ENCODE results near the gene VSX1.

The VSX1 gene

DNA sequence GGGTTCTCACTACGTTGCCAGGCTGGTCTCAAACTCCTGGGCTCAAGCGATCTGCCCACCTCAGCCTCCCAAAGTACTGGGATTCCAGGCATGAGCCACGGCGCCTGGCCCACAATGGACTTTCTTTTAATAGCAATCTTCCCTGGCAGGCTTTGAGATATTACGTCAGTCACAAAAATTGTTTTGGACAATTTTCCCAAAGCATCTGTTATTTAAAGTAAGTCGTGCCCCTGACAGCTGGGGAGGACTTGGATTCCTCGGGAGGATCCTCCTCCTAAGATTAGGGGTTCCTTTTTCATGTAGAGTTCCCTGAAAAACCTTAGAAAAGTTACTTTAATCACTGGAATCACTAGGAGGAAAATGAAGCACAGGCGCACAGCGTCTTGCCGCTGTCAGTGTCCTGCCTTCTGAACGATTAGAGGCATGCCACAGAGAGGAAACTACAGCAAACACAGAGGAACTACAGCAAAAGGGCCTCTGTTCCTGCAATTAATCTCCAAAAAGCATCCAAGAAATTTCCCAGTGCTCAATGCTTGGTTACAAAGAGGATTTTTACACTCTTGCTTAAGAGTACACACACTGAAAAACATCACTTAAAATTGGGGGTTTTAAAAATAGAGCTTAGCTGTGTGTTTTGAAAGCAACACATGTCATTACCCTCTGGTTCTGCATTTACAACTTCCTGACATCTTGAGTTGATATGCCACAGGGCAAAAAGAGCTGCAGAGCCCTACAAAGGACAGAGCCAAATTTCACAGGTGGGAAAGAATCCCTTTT is 28.5 kb downstream of the VSX1 start:
- Histone ChIP-seq H3K36me3 (ENCODE audit: control insufficient read depth, insufficient read depth, low read length) (no peaks in the 10 kb centered on the region), H3K4me1 (ENCODE audit: control insufficient read depth, insufficient read depth, low read length, poor library complexity, severe bottlenecking) (peaks cover 22% of the 10 kb centered on the region), H3K4me3 (ENCODE audit: insufficient read depth, low read depth, low read length, poor library complexity, severe bottlenecking) (no peak overlapping the region), H3K9me3 (ENCODE audit: control insufficient read depth, low read length) (no peaks in the 10 kb centered on the region), H3K27ac (ENCODE audit: insufficient read depth, low read length, poor library complexity, severe bottlenecking) (no peak overlapping the region), H3K27me3 (replicated peaks; ENCODE audit: control insufficient read depth, insufficient read depth, low read length, poor library complexity, severe bottlenecking) (no peaks in the 10 kb centered on the region)
- no peak for DNase-seq

DNA sequence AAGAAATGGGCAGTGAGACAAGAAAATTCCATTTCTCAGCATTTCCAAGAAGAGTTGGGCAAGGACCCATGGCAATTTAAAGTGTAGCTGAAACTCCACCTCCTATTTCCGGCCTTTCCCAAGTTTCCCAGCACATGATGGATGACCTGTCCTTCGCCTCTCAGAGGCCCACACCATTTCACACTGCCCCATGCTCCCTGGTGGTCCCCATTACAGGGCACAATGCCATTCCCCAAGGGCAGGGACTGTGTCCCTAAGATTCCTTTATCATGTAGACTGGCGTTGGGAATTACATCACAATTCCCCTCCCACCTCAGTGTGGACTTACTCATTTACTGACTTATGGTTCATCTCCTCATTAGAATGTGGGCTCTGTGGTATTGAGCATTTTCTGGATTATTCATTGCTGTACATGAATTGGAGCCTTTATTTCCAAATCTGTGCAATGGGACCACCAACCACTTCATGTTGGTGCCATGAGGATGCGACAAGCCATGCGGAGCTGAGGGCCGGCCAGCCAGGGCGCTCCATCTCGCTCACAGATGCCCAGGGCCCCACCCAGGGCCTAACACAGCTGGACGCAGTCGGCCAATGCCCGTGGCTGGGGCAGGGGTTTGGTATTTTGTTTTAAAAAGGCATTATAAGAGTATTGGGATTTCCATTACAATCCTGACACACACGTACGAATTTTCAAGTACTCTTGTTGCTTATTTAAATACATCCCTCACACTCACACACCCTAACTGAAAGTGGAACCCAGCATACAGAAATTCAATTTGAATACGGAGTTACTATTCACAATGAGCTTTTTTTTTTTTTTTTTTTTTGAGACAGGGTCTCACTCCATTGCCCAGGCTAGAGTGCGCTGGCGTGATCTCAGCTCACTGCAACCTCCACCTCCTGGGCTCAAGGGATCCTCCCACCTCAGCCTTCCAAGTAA is 29.4 kb downstream of the VSX1 start:
- Histone ChIP-seq H3K27ac (ENCODE audit: insufficient read depth, low read length, poor library complexity, severe bottlenecking) (no peak overlapping the region), H3K36me3 (ENCODE audit: control insufficient read depth, insufficient read depth, low read length) (peaks cover 5% of the 10 kb centered on the region), H3K9me3 (ENCODE audit: control insufficient read depth, low read length) (no peaks in the 10 kb centered on the region), H3K4me3 (ENCODE audit: insufficient read depth, low read depth, low read length, poor library complexity, severe bottlenecking) (no peak overlapping the region), H3K4me1 (ENCODE audit: control insufficient read depth, insufficient read depth, low read length, poor library complexity, severe bottlenecking) (peaks cover 21% of the 10 kb centered on the region), H3K27me3 (replicated peaks; ENCODE audit: control insufficient read depth, insufficient read depth, low read length, poor library complexity, severe bottlenecking) (no peaks in the 10 kb centered on the region)
- no peak for DNase-seq

DNA sequence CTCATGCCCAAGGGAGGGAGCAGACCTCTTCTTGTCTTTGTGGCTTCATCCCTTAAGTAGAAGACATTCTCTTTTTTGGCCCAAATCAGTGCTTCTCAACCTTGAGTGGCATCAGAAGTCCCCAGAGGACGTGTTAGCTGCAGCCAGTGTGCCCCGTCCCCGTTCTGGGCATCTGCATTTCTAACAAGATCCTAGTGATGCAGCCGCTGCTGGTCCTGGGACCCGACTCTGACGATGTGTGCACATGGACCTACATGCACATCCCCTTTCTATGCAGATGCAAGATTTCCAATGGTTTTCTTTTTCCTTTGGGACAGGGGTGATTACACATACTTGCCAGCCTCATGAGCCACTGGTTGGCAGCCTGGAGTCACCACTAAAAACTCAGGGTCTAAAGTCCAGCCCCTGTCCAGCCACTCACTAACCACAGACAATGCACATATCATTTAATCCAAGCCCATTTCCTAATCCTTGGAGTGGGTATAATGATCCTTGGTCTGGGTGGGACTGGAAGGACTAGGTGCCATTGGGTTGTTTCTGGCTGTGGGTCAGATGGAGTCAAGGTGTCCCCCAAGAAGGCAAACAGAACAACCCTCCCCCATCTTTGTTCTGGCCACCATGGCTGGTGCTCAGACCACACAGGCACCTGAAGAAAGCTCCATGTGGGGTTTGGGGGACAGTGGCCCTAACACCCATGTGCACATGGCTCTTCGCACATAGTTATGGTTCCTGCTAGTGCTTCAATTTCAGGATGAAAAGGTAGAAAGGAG is 30.4 kb downstream of the VSX1 start:
- peaks cover 17% of the 10 kb centered on the region for H3K4me1 ChIP-seq (ENCODE audit: control insufficient read depth, insufficient read depth, low read length, poor library complexity, severe bottlenecking)
- H3K4me3 ChIP-seq (ENCODE audit: insufficient read depth, low read depth, low read length, poor library complexity, severe bottlenecking), result no peak overlapping the region
- no peaks in the 10 kb centered on the region for H3K27me3 ChIP-seq (replicated peaks; ENCODE audit: control insufficient read depth, insufficient read depth, low read length, poor library complexity, severe bottlenecking)

DNA sequence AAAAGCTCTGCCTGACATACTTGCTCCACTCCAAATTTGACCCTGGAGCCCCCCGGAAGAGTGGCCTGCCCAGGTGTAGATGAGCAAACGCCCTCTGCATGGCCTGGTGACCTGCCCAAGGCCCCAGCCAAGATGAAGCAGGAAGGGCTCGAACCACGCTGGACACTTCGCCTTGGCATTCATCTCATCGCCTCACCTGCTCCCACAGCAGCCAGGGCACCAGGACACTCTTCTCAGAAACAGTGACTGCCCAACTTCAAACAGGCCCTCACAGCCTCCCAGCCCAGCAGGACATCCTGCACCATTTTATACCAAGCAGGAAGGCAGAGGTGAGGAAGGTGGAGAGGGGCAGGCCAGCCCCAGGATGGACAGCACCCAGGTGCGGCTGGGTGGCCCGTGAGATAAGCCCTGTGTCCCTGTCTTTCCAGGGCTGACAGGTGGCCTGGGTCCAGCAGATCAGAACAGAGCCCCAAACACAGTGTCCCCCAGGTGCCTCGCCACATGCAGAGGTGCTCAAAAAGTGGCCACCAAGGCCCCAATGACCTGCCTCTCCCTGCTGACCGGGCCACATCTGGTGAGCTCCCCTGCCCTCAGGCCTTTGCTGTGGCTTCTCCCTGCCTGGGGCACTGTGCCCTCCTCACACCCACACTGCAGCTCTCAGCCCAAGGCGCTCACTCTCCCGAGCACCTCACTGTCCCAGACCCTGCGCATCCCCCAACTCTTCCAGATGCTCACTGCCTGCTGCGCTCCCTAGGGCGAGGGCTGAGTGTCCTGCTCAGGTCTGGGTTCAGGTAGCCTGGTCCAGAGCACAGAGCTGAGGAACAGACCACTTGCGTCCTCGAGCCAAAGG is 31.2 kb downstream of the VSX1 start:
- H3K36me3 ChIP-seq (ENCODE audit: control insufficient read depth, insufficient read depth, low read length), result peaks cover 16% of the 10 kb centered on the region
- no peaks in the 10 kb centered on the region for H3K27me3 ChIP-seq (replicated peaks; ENCODE audit: control insufficient read depth, insufficient read depth, low read length, poor library complexity, severe bottlenecking)
- H3K4me1 ChIP-seq (ENCODE audit: control insufficient read depth, insufficient read depth, low read length, poor library complexity, severe bottlenecking), result peaks cover 8% of the 10 kb centered on the region
- no peak overlapping the region for H3K27ac ChIP-seq (ENCODE audit: insufficient read depth, low read length, poor library complexity, severe bottlenecking)
- DNase-seq, result no peak
- no peaks in the 10 kb centered on the region for H3K9me3 ChIP-seq (ENCODE audit: control insufficient read depth, low read length)
- no peak overlapping the region for H3K4me3 ChIP-seq (ENCODE audit: insufficient read depth, low read depth, low read length, poor library complexity, severe bottlenecking)

More for the DNA sequence above, 30.4 kb downstream of the VSX1 start:
- peaks cover 15% of the 10 kb centered on the region for H3K36me3 ChIP-seq (ENCODE audit: control insufficient read depth, insufficient read depth, low read length)
- H3K9me3 ChIP-seq (ENCODE audit: control insufficient read depth, low read length), result no peaks in the 10 kb centered on the region
- H3K27ac ChIP-seq (ENCODE audit: insufficient read depth, low read length, poor library complexity, severe bottlenecking), result no peak overlapping the region
- DNase-seq, result no peak

DNA sequence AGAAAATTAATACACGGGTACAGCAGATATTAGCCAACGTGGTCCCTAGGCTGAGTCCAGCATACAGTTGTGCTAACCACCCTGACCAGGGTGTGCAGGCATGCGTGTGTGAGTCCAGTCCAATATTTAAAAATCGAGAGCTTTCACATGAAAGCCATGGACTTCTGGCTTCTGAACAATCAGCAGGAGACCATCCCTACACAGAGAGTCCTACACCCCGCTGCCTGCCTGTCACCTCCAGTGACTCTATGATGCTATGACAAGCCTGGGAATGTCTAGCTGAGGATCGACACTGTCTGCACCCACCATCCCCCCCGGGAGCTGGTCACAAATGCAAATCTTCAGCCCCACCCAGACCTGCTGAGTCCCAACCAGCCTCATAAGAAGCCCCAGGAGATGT is 31.9 kb downstream of the VSX1 start:
- Histone ChIP-seq H3K9me3 (ENCODE audit: control insufficient read depth, low read length) (no peaks in the 10 kb centered on the region), H3K27me3 (replicated peaks; ENCODE audit: control insufficient read depth, insufficient read depth, low read length, poor library complexity, severe bottlenecking) (no peaks in the 10 kb centered on the region), H3K4me3 (ENCODE audit: insufficient read depth, low read depth, low read length, poor library complexity, severe bottlenecking) (no peak overlapping the region), H3K27ac (ENCODE audit: insufficient read depth, low read length, poor library complexity, severe bottlenecking) (no peak overlapping the region), H3K36me3 (ENCODE audit: control insufficient read depth, insufficient read depth, low read length) (peaks cover 16% of the 10 kb centered on the region), H3K4me1 (ENCODE audit: control insufficient read depth, insufficient read depth, low read length, poor library complexity, severe bottlenecking) (peaks cover 8% of the 10 kb centered on the region)
- no peak for DNase-seq

DNA sequence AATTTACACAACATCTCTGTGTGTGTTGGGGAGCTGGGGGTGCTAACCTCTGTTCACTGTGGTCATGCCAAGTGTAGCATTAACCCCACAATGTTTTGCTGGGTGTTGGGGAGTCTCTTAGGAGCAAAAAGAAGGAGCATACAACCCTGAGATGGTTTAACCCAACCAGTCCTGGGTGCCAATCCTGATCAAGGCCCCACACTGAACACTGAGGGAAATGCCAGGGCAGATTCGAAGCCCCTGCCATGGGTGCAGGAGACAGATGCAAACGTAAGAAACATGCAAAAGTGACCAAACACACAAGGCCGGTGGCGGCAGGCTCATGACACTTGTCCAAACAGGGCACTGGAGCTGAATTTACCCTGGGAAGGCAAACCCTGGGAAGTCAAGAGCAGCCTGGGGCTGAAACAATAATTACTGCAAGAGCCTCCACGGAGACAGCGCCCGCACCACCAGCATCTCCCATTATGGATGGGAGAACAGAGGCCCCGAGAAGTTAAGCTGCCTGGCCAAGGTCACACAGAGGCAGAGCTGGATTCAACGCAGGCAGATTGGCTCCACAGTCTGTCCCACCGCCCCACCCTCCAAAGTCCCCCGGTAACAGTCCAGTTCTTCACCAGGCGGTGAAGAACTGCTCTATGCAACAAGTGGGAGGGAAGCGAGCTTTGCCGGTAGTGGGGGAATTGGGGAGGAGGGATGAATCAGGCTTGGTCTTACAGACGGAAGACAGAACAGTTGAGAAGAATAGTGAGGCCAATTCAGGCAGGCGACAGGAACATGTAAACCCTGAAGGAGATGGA is 32.5 kb downstream of the VSX1 start:
- H3K27ac ChIP-seq (ENCODE audit: insufficient read depth, low read length, poor library complexity, severe bottlenecking), result no peak overlapping the region
- peaks cover 8% of the 10 kb centered on the region for H3K4me1 ChIP-seq (ENCODE audit: control insufficient read depth, insufficient read depth, low read length, poor library complexity, severe bottlenecking)
- no peaks in the 10 kb centered on the region for H3K27me3 ChIP-seq (replicated peaks; ENCODE audit: control insufficient read depth, insufficient read depth, low read length, poor library complexity, severe bottlenecking)
- H3K9me3 ChIP-seq (ENCODE audit: control insufficient read depth, low read length), result no peaks in the 10 kb centered on the region
- no peak for DNase-seq
- no peak overlapping the region for H3K4me3 ChIP-seq (ENCODE audit: insufficient read depth, low read depth, low read length, poor library complexity, severe bottlenecking)
- H3K36me3 ChIP-seq (ENCODE audit: control insufficient read depth, insufficient read depth, low read length), result peaks cover 16% of the 10 kb centered on the region

DNA sequence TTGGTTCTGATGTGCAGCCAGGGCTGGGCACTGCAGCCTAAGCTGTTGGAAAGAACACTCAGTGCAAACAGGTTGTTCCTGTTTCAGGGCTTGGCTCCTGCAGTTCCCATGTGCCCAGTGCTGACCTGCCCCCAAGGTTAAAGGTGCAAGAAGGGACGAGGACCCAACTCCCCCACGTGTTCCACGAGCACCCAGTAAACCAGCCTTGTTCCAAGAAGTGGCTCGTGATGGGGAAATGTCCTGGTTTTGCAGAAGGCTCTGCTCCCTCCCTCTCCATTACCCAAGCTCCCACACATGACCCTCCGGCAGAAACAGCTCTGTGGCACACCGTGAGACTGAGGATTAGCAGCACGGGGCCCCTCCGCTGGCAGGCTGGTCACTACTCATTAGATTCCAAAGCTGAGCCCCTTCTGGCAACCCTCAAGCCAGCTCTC is 33.4 kb downstream of the VSX1 start:
- Histone ChIP-seq H3K4me3 (ENCODE audit: insufficient read depth, low read depth, low read length, poor library complexity, severe bottlenecking) (no peak overlapping the region), H3K9me3 (ENCODE audit: control insufficient read depth, low read length) (no peaks in the 10 kb centered on the region), H3K4me1 (ENCODE audit: control insufficient read depth, insufficient read depth, low read length, poor library complexity, severe bottlenecking) (no peaks in the 10 kb centered on the region), H3K36me3 (ENCODE audit: control insufficient read depth, insufficient read depth, low read length) (peaks cover 16% of the 10 kb centered on the region), H3K27me3 (replicated peaks; ENCODE audit: control insufficient read depth, insufficient read depth, low read length, poor library complexity, severe bottlenecking) (no peaks in the 10 kb centered on the region), H3K27ac (ENCODE audit: insufficient read depth, low read length, poor library complexity, severe bottlenecking) (no peak overlapping the region)
- no peak for DNase-seq

DNA sequence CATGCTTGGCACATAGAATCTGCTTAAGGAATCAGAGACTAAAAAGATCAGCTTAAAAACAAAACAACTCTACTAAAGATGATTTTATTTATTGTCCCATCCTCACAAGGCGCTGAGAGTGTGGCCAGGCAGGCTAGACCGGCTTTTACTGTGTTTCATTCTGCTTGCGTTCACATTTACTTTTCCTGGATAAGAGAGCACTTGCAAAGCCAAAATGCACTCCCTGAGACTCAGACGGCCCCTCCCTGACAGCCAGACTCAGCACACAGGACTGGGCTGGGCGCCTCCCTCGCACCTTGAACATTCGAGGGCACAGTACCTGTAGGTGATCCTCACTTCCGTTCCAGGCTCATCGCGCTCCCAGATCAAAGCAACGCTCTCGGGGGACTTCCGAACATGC is 34.2 kb downstream of the VSX1 start:
- Histone ChIP-seq H3K9me3 (ENCODE audit: control insufficient read depth, low read length) (no peaks in the 10 kb centered on the region), H3K4me3 (ENCODE audit: insufficient read depth, low read depth, low read length, poor library complexity, severe bottlenecking) (no peak overlapping the region), H3K4me1 (ENCODE audit: control insufficient read depth, insufficient read depth, low read length, poor library complexity, severe bottlenecking) (peaks cover 6% of the 10 kb centered on the region), H3K27me3 (replicated peaks; ENCODE audit: control insufficient read depth, insufficient read depth, low read length, poor library complexity, severe bottlenecking) (no peaks in the 10 kb centered on the region), H3K27ac (ENCODE audit: insufficient read depth, low read length, poor library complexity, severe bottlenecking) (no peak overlapping the region), H3K36me3 (ENCODE audit: control insufficient read depth, insufficient read depth, low read length) (peaks cover 16% of the 10 kb centered on the region)
- no peak for DNase-seq
